Measurements from ENCODE around the gene PTGR1. TPM values are rescaled to one million over a fixed set of nuclear protein-coding genes. Genes with fewer than 3 reads are reported as not detected.

The PTGR1 gene
- total and polyA plus RNA-seq, 7 donors: 8.0 to 32.2 (median 18.8) TPM

DNA sequence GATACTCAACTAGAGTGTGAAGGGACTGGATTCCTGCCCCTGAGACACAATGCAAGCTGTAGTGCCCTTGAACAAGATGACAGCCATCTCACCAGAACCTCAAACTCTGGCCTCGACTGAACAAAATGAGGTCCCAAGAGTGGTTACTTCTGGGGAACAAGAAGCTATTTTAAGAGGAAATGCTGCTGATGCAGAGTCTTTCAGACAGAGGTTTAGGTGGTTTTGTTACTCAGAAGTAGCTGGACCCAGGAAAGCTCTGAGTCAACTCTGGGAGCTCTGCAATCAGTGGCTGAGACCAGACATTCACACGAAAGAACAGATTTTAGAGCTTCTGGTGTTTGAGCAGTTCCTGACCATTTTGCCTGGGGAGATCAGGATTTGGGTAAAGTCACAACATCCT is 72.1 kb downstream of the PTGR1 start:
- intact Hi-C loops (cut with DNase I): no loop called here
- 89 to 97% (median 90%) methylated on average over 2 of the region's 2 CpGs for WGBS, 3 donors
- H3K27ac ChIP-seq: no peak overlapping the region
- H3K9me3 ChIP-seq: no peaks in the 10 kb centered on the region
- H3K4me1 ChIP-seq: no peaks in the 10 kb centered on the region
- no peak overlapping the region for H3K4me3 ChIP-seq
- ATAC-seq (no peak), DNase-seq (no peak)
- H3K27me3 ChIP-seq (ENCODE audit: insufficient read depth in 3 of 3, low read length in 2 of 3): peaks cover 0 to 24% (median 0%) of the 10 kb centered on the region in 3 donors
- no peaks in the 10 kb centered on the region for H3K36me3 ChIP-seq (ENCODE audit: insufficient read depth in 1 of 2, low read depth in 1 of 2)
- TF ChIP-seq, protein P1, sequence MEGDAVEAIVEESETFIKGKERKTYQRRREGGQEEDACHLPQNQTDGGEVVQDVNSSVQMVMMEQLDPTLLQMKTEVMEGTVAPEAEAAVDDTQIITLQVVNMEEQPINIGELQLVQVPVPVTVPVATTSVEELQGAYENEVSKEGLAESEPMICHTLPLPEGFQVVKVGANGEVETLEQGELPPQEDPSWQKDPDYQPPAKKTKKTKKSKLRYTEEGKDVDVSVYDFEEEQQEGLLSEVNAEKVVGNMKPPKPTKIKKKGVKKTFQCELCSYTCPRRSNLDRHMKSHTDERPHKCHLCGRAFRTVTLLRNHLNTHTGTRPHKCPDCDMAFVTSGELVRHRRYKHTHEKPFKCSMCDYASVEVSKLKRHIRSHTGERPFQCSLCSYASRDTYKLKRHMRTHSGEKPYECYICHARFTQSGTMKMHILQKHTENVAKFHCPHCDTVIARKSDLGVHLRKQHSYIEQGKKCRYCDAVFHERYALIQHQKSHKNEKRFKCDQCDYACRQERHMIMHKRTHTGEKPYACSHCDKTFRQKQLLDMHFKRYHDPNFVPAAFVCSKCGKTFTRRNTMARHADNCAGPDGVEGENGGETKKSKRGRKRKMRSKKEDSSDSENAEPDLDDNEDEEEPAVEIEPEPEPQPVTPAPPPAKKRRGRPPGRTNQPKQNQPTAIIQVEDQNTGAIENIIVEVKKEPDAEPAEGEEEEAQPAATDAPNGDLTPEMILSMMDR (IDR thresholded peaks at IDR 0.05): no peak

DNA sequence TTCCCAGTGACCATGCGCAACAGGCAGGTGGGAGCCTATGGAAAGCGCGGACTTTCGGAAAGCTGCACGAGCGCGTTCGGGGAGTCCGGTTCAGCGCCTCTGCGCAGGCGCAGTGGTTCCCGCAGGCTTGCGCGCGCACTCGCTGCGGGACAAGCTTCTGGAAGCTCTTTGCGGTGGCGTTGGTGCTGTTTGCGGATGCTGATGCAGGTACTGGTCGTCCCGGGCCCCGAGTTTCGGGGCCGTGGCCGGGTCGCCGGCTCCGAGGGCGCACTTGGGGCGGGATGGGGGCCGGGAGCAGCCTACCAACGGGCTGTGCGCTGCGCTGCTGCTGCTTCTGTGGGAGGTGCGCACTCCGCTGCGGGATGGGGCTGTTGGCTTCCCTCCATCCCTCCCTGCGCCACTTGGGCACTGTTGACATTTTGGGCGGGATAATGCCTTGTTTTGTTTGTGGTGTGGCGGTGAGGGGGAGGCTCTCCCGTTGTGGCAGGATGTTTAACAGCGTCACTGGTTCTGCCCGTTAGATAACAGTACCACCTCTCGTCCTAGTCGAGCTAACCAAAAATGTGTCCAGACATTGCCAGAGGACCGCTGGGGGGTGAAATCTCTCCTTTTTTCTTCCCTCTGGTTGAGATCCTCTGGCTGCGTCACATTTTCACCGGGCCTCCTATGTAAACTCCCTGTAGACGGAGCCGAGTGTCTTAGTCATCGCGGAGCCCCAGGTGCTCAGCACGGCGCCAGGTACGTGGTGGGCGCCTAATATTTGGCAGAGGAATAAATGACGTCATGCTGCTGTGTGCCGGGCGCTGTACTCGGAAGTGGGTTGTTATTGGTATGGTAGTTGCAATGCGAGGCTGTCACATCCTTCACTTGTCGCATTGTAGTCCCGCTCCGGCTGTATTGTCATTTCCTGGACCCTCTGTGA is 74.1 kb downstream of the PTGR1 start, which contains the start of gene ZNF483:
Gene ZNF483 (plus strand): TSS at position 124 of the 922 bp plus-strand sequence. CDS start 2,217 bp downstream, outside the sequence.
- intact Hi-C loops (cut with DNase I): no loop called here
- DNase-seq (peak; percentile 75 to 80), ATAC-seq (peak; percentile 62 to 92 (median 82))
- no peaks in the 10 kb centered on the region for H3K4me1 ChIP-seq
- no peak within 1 kb of the TSS for H3K27ac ChIP-seq
- 1% methylated on average over 52 to 66 of the region's 66 CpGs for WGBS, 3 donors
- no peaks in the 10 kb centered on the region for H3K9me3 ChIP-seq
- TF ChIP-seq, protein P1 (IDR thresholded peaks at IDR 0.05): no peak
- peak within 1 kb of the TSS; percentile 77 for H3K4me3 ChIP-seq
- H3K36me3 ChIP-seq (ENCODE audit: insufficient read depth in 1 of 2, low read depth in 1 of 2): no peaks in the 10 kb centered on the region
- peaks cover 0 to 24% (median 0%) of the 10 kb centered on the region in 3 donors for H3K27me3 ChIP-seq (ENCODE audit: insufficient read depth in 3 of 3, low read length in 2 of 3)

DNA sequence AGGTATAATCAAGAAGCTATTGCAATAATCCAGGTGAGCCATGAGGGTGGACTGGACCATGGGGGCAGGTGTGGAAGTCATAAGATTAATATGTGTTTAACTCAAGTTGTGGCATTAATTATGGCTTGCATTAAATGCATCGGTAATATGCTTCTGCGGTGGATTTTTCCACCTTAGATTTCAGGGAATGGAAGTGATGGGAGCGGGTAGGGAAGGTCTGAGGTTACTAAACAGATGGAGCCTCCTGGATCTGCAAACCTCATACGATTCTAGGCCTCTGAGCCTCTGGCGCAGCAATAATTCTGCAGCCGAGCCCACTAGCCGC is 74.8 kb downstream of the PTGR1 start:
- no peak for ATAC-seq
- WGBS, 3 donors: 23 to 26% (median 24%) methylated on average over 7 of the region's 7 CpGs
- no peak for DNase-seq
- Histone ChIP-seq H3K9me3 (no peaks in the 10 kb centered on the region), H3K27ac (no peak overlapping the region), H3K36me3 (ENCODE audit: insufficient read depth in 1 of 2, low read depth in 1 of 2) (no peaks in the 10 kb centered on the region), H3K4me3 (peak overlapping the region; percentile 77), H3K4me1 (no peaks in the 10 kb centered on the region), H3K27me3 (ENCODE audit: insufficient read depth in 3 of 3, low read length in 2 of 3) (peaks cover 0 to 24% (median 0%) of the 10 kb centered on the region in 3 donors)
- TF ChIP-seq, protein P1 (IDR thresholded peaks at IDR 0.05): no peak
- intact Hi-C loops (cut with DNase I): no loop called here

DNA sequence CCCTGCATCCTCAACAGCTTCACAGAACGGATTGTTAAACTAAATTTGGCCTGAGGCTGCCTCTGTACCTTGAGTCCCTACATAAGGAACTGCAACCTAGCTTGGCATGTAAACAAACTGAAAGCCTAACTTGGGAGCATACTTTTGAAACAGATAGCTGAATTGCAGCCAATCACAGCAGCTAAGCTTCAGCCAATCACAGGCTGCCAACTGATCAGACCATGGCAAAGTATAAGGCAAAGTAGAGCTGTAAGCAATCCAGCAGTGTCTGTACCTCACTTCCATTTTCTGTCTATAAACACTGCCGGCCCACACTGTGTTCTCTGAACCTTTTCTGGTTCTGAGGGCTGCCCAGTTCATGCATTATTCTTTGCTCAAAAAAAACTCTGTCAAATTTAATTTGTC is 83.4 kb downstream of the PTGR1 start:
- H3K9me3 ChIP-seq: peaks cover 3% of the 10 kb centered on the region
- no peaks in the 10 kb centered on the region for H3K36me3 ChIP-seq (ENCODE audit: insufficient read depth in 1 of 2, low read depth in 1 of 2)
- no peak overlapping the region for H3K27ac ChIP-seq
- intact Hi-C loops (cut with DNase I): loop anchor here in 1 of 2 donors (5.0 kb wide), 1 partner anchor 36 kb away; no protein-coding TSS in a partner anchor
- ATAC-seq (no peak), DNase-seq (no peak)
- no peaks in the 10 kb centered on the region for H3K4me1 ChIP-seq
- no peaks in the 10 kb centered on the region for H3K27me3 ChIP-seq (ENCODE audit: insufficient read depth in 3 of 3, low read length in 2 of 3)
- TF ChIP-seq, protein P1 (IDR thresholded peaks at IDR 0.05): no peak
- WGBS, 3 donors: 74 to 79% (median 78%) methylated on average over 2 of the region's 2 CpGs
- no peak overlapping the region for H3K4me3 ChIP-seq

Data from psoas muscle (tissue), 8 donors.